GM23248 (cell line): ENCODE results near the gene PPP6R3. TPM values are rescaled to one million over a fixed set of nuclear protein-coding genes. Genes with fewer than 3 reads are reported as not detected.
"Not testable (repeated sequence)": the region's sequence is repeated elsewhere in the genome, so short reads cannot be mapped to it uniquely, and the experiment has no call there.

ENCODE experiments used
- DNase-seq: peaks from one replicate; pipeline ENCODE4 v3.0.0-alpha.2; 2015
- H2AFZ ChIP-seq: fragments of 200-600 bp; sonication (generic); 2 replicates; pipeline ENCODE4 v1.6.1; 2016; ENCODE audit warnings: antibody characterized with exemption
- H3F3A ChIP-seq: fragments of 200-600 bp; sonication (generic); 2 replicates; pipeline ENCODE4 v1.6.1; 2016; ENCODE audit warnings: mild to moderate bottlenecking, antibody characterized with exemption, mixed run types; ENCODE audit not compliant: insufficient read depth
- H3K27ac ChIP-seq: fragments of 200-600 bp; sonication (generic); 2 replicates; pipeline ENCODE4 v1.5.1; 2016; ENCODE audit warnings: mild to moderate bottlenecking
- H3K27me3 ChIP-seq: fragments of 200-600 bp; sonication (generic); replicated peaks from 2 replicates; pipeline ENCODE4 v1.6.1; 2016; ENCODE audit warnings: mild to moderate bottlenecking; ENCODE audit not compliant: insufficient read depth
- H3K36me3 ChIP-seq: fragments of 200-600 bp; sonication (generic); 2 replicates; pipeline ENCODE4 v1.6.1; 2016; ENCODE audit warnings: low read depth, mild to moderate bottlenecking
- H3K4me1 ChIP-seq: fragments of 200-600 bp; sonication (generic); 2 replicates; pipeline ENCODE4 v1.6.1; 2016; ENCODE audit warnings: mild to moderate bottlenecking; ENCODE audit not compliant: insufficient read depth
- H3K4me2 ChIP-seq: fragments of 200-600 bp; sonication (generic); one replicate; pipeline ENCODE4 v1.6.1; 2016; ENCODE audit warnings: mild to moderate bottlenecking; ENCODE audit not compliant: unreplicated experiment
- H3K4me3 ChIP-seq: fragments of 200-600 bp; sonication (generic); 2 replicates; pipeline ENCODE4 v1.5.1; 2016; ENCODE audit warnings: mild to moderate bottlenecking
- H3K79me2 ChIP-seq: fragments of 200-600 bp; sonication (generic); 2 replicates; pipeline ENCODE4 v1.6.1; 2016; ENCODE audit warnings: mild to moderate bottlenecking; ENCODE audit not compliant: insufficient read depth
- H3K9ac ChIP-seq: fragments of 200-600 bp; sonication (generic); 2 replicates; pipeline ENCODE4 v1.6.1; 2016; ENCODE audit warnings: mild to moderate bottlenecking
- H3K9me2 ChIP-seq: fragments of 200-600 bp; sonication (generic); 2 replicates; pipeline ENCODE4 v1.6.1; 2016; ENCODE audit warnings: mixed run types, mild to moderate bottlenecking, moderate library complexity; ENCODE audit not compliant: insufficient read depth
- H3K9me3 ChIP-seq: fragments of 200-600 bp; sonication (generic); one replicate; pipeline ENCODE4 v1.6.1; 2017; ENCODE audit warnings: low read depth
- H4K20me1 ChIP-seq: fragments of 200-600 bp; sonication (generic); 2 replicates; pipeline ENCODE4 v1.6.0; 2016; ENCODE audit not compliant: insufficient read depth
- EZH2 ChIP-seq: fragments of 200-600 bp; sonication (generic); IDR thresholded peaks from 2 replicates; pipeline ENCODE4 v1.6.1; 2018; ENCODE audit warnings: antibody characterized with exemption, mild to moderate bottlenecking; ENCODE audit not compliant: insufficient read depth, poor library complexity, severe bottlenecking
- EZH2phosphoT487 ChIP-seq: fragments of 200-600 bp; sonication (generic); IDR thresholded peaks from 2 replicates; pipeline ENCODE4 v1.6.1; 2018; ENCODE audit warnings: antibody characterized with exemption, moderate library complexity, mild to moderate bottlenecking, low read depth; ENCODE audit not compliant: insufficient read depth
- WGBS, 2 experiments: methylation state at CpG; one replicate each; pipeline ENCODE4 v1.1.6; 2015 to 2017; ENCODE audit warnings: low lambda C conversion rate in 2 of 2, low coverage in 1 of 2; ENCODE audit errors: missing lambda C conversion rate in 2 of 2; 5-methylcytosine and 5-hydroxymethylcytosine counted together
- in situ Hi-C: fragments of 300-500 bp; cut with MboI; formaldehyde crosslinking; loops from 2 replicates; pipeline ENCODE4 v1.15.0; 2020
- polyA plus RNA-seq: library from polyadenylated mRNA; unstranded; fragments of >200 nt; fragmentation: Nextera tagmentation; extraction: Ambion mirVana; gene quantifications from 2 replicates; pipeline ENCODE4 v1.2.1, GENCODE V29; 2016
- total RNA-seq: library from RNA; depleted of rRNA; stranded (reverse); fragments of >200 nt; shearing (Covaris generic); gene quantifications from 2 replicates; pipeline ENCODE4 v1.2.3, GENCODE V29; 2014

PPP6R3 gene
- total and polyA plus RNA-seq, 2 experiments from 2014 or later: 47.5 to 96.0 TPM

DNA sequence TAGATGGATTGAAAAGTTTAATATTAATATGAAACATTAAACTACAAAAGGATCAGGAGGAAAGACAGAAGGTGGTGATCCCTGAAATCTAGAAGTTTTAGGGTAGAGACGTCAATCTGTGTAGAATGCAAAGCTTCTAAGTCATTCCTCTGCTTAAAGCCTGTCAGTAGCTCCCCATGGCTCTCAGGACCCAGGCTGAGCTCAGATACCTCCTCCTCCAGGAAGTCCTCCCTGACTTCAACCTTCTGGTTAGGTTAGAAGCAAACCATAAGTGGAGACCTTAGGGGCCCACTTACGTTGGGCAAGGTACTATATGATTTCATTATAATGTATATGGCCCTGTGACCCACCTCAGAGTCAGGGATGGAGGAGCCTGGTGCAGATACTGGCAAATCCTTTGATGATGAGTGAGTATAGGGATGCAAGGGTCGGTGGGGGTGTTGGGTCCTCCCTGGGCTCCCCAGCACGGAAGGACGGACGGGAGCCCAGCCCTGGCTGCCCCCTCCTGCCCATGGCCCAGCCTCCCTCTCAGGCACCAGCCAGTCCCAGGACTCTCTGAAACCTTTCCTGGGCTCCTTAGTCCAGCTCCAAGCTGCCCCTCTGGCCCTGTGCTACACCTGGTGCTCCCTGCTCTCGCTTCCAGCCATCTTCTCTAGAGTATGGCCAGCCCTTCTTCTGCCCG lies 3.2 kb upstream of the PPP6R3 start:
- peaks cover 16% of the 10 kb centered on the region for H3K79me2 ChIP-seq
- H3F3A ChIP-seq: no peaks in the 10 kb centered on the region
- WGBS, 2 experiments: 27 to 33% methylated on average over 5 to 7 of the region's 8 CpGs
- no peaks in the 10 kb centered on the region for H3K36me3 ChIP-seq
- H3K27ac ChIP-seq: no peak overlapping the region
- no peaks in the 10 kb centered on the region for H3K27me3 ChIP-seq
- no peaks in the 10 kb centered on the region for H4K20me1 ChIP-seq
- H3K9ac ChIP-seq: no peak overlapping the region
- no peaks in the 10 kb centered on the region for H3K9me3 ChIP-seq
- no peak overlapping the region for H3K4me3 ChIP-seq
- no peak overlapping the region for H3K4me2 ChIP-seq
- in situ Hi-C loops: loop anchor here (10.0 kb wide), 1 partner anchor 193 kb away; no protein-coding TSS in a partner anchor
- H2AFZ ChIP-seq: no peak overlapping the region
- DNase-seq: no peak
- TF ChIP-seq EZH2 (no peak), EZH2phosphoT487 (no peak)
- no peaks in the 10 kb centered on the region for H3K9me2 ChIP-seq
- peaks cover 6% of the 10 kb centered on the region; the same call in 1 of the 2 replicates for H3K4me1 ChIP-seq

GRCh38 chr11:68457898-68458249 lies 2.7 kb upstream of the PPP6R3 start:
- no peaks in the 10 kb centered on the region for H3K36me3 ChIP-seq
- H3K27me3 ChIP-seq: no peaks in the 10 kb centered on the region
- peaks cover 10% of the 10 kb centered on the region for H3K4me1 ChIP-seq
- H3K9me2 ChIP-seq: no peaks in the 10 kb centered on the region
- H3F3A ChIP-seq: no peaks in the 10 kb centered on the region; the same call in 1 of the 2 replicates
- WGBS, 2 experiments: 90 to 94% methylated on average over 7 of the region's 7 CpGs
- no peak overlapping the region for H3K4me3 ChIP-seq
- no peak overlapping the region for H3K9ac ChIP-seq
- no peaks in the 10 kb centered on the region for H3K9me3 ChIP-seq
- H3K27ac ChIP-seq: no peak overlapping the region
- H3K79me2 ChIP-seq: peaks cover 22% of the 10 kb centered on the region
- no peak overlapping the region for H2AFZ ChIP-seq
- H3K4me2 ChIP-seq: no peak overlapping the region
- H4K20me1 ChIP-seq: peaks cover 2% of the 10 kb centered on the region; the same call in 1 of the 2 replicates
- DNase-seq: no peak
- in situ Hi-C loops: loop anchor here (10.0 kb wide), 1 partner anchor 193 kb away; no protein-coding TSS in a partner anchor
- TF ChIP-seq EZH2phosphoT487 (no peak), EZH2 (no peak)

GRCh38 chr11:68458340-68458739 lies 2.2 kb upstream of the PPP6R3 start:
- not testable (repeated sequence) for H3K9me3 ChIP-seq, H3K9ac ChIP-seq, H3K27me3 ChIP-seq, H4K20me1 ChIP-seq, H3K4me3 ChIP-seq, H3F3A ChIP-seq, H3K9me2 ChIP-seq, DNase-seq, H3K27ac ChIP-seq, H3K4me2 ChIP-seq, H3K36me3 ChIP-seq, H2AFZ ChIP-seq
- WGBS, 2 experiments: 74 to 75% methylated on average over 6 of the region's 6 CpGs
- Histone ChIP-seq H3K79me2 (peaks cover 26% of the 10 kb centered on the region), H3K4me1 (peaks cover 14% of the 10 kb centered on the region)
- in situ Hi-C loops: loop anchor here (10.0 kb wide), 1 partner anchor 194 kb away; no protein-coding TSS in a partner anchor

GRCh38 chr11:68459886-68460740 lies 439 bp upstream of the PPP6R3 start:
- no peaks in the 10 kb centered on the region for H3K27me3 ChIP-seq
- H3K9me2 ChIP-seq: no peaks in the 10 kb centered on the region
- H2AFZ ChIP-seq: peak overlapping the region; percentile 86
- no peaks in the 10 kb centered on the region; the same call in 1 of the 2 replicates for H3F3A ChIP-seq
- H3K4me3 ChIP-seq: peak overlapping the region; percentile 90
- H3K9me3 ChIP-seq: no peaks in the 10 kb centered on the region
- H3K79me2 ChIP-seq: peaks cover 44% of the 10 kb centered on the region
- H3K9ac ChIP-seq: peak overlapping the region; percentile 90
- peak overlapping the region; percentile 49 for H3K4me2 ChIP-seq
- peaks cover 9% of the 10 kb centered on the region; the same call in 1 of the 2 replicates for H4K20me1 ChIP-seq
- TF ChIP-seq EZH2phosphoT487 (no peak), EZH2 (no peak)
- H3K27ac ChIP-seq: peak overlapping the region; percentile 94
- DNase-seq: peak; percentile 100
- WGBS, 2 experiments: 4% methylated on average over 48 to 51 of the region's 56 CpGs
- H3K36me3 ChIP-seq: no peaks in the 10 kb centered on the region
- in situ Hi-C loops: loop anchor here (10.0 kb wide), 1 partner anchor 195 kb away; no protein-coding TSS in a partner anchor
- H3K4me1 ChIP-seq: peaks cover 21% of the 10 kb centered on the region
